Ovary (tissue), 9 donors: ENCODE data around the gene ATP6V1B1. TPM values are rescaled to one million over a fixed set of nuclear protein-coding genes. Genes with fewer than 3 reads are reported as not detected.

ENCODE experiments used
- DNase-seq, 5 donors: peaks; one replicate each; pipeline ENCODE4 v3.0.0-alpha.2; 2019 to 2020
- H3K27ac ChIP-seq, 2 donors: fragments of 200-600 bp; one replicate each; pipeline versions ENCODE4 v1.5.1 to v1.8.0; 2019 to 2022
- H3K27me3 ChIP-seq: fragments of 200-600 bp; one replicate; pipeline ENCODE4 v1.8.0; 2022
- H3K36me3 ChIP-seq: fragments of 200-600 bp; sonication (generic); one replicate; pipeline ENCODE4 v1.5.1; 2019
- H3K4me1 ChIP-seq: one replicate; pipeline ENCODE4 v1.8.1; 2013; ENCODE audit warnings: mild to moderate bottlenecking, moderate library complexity; ENCODE audit not compliant: insufficient read depth
- H3K4me3 ChIP-seq: fragments of 200-600 bp; sonication (generic); one replicate; pipeline ENCODE4 v1.5.1; 2017
- H3K9me3 ChIP-seq, 2 donors: fragments of 200-600 bp in 1 of 2; sonication (generic) in 1 of 2; one replicate each; pipeline versions ENCODE4 v1.5.1 to v1.8.1; 2013 to 2019; ENCODE audit warnings: mild to moderate bottlenecking in 1 of 2, moderate library complexity in 1 of 2
- EP300 ChIP-seq: sonication (generic); formaldehyde crosslinking; IDR thresholded peaks from one replicate; pipeline ENCODE4 v1.6.1; 2017; ENCODE audit warnings: antibody characterized with exemption
- POLR2A ChIP-seq: fragments of 450-650 bp; IDR thresholded peaks from one replicate; pipeline ENCODE4 v1.6.1; 2017; ENCODE audit warnings: antibody characterized with exemption, mild to moderate bottlenecking, moderate library complexity
- WGBS, 3 donors: extraction: QIAGEN DNeasy Blood & Tissue Kit in 1 of 3; methylation state at CpG; one replicate each; pipeline versions ENCODE4 v1.1.5 to v1.1.7; 2013 to 2017; 5-methylcytosine and 5-hydroxymethylcytosine counted together
- intact Hi-C, 4 donors: fragments of 100-400 bp; cut with DNase I; formaldehyde crosslinking; loops; one replicate each; pipeline versions ENCODE4 v1.11.0 to v1.15.1; 2022 to 2023
- polyA plus RNA-seq, 2 donors: library from polyadenylated mRNA; stranded (reverse); fragments of 200-250 nt in 1 of 2; fragments of 350-450 nt in 1 of 2; fragmentation: Illumina TruSeq in 1 of 2; extraction: RNeasy Lipid Tissue Mini Kit (QIAGEN cat#74804) in 1 of 2; gene quantifications; one replicate each; pipeline ENCODE4 v1.2.3, GENCODE V29; 2013 to 2014
- total RNA-seq, 7 donors: library from RNA; depleted of rRNA in 2 of 7; stranded (reverse); fragments of >200 nt in 2 of 7; fragmentation: NEBNext Ultra II Directional in 3 of 7; extraction: Animal tissue kit (Norgen Biotek cat#: 25700) in 3 of 7; gene quantifications; one replicate each; pipeline versions ENCODE4 v1.1.0 to v1.2.4, GENCODE V29; 2016 to 2023
- TF ChIP-seq, protein P1 (sequence below), 3 donors: fragments of 450-650 bp in 2 of 3; fragments of 200-600 bp in 1 of 3; IDR thresholded peaks; one replicate each; pipeline versions ENCODE4 v1.5.1 to v1.8.0; 2016 to 2022; ENCODE audit warnings: antibody characterized with exemption in 3 of 3, mild to moderate bottlenecking in 1 of 3
- donor health status: DM: no; HTN: no; CAD: no; lungs with moderate emphysema.
- donor health status: DM: no; HTN: no; CAD: no.
- donor health status: Bipolar disorder and iron deficiency.
- donor health status: DM: yes; HTN: yes; CAD: no.
- donor health status: DM: no; HTN: no; CAD: no.
- donor health status: DM: yes; HTN: yes; CAD: no.

Gene ATP6V1B1
- total and polyA plus RNA-seq, 9 donors = 0.62 to 11.9 (median 1.6) TPM; not detected in 1

DNA sequence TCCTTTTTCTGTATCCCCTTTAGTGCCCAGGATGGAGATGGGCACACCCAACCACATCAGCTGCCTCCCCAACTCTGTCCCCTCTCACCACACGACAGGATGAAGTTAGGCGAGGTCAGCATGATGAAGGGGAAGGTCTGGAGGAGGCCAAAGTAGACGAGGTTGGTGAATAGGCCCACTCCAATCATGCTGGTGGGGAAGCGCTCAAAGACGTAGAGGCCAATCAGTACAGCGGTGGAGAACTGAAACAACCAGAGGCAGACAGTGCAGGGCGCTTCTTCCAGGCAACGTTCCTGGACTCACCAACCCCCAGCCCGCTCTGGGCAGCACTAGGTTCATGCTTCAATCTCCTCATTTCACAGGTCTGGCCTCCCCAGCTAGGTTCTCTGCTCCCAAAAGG lies 56.0 kb downstream of the ATP6V1B1 start:
- intact Hi-C loops = loop anchor here in 1 of 4 donors (10.0 kb wide), 1 partner anchor 143 kb away; the partner anchor contains the start of genes MCEE and MPHOSPH10
- DNase-seq = peak in 1 of 5 donors; percentile 5
- Histone ChIP-seq H3K27me3 (no peaks in the 10 kb centered on the region), H3K4me3 (no peak overlapping the region), H3K36me3 (no peaks in the 10 kb centered on the region), H3K4me1 (peaks cover 9% of the 10 kb centered on the region), H3K27ac (no peak overlapping the region), H3K9me3 (no peaks in the 10 kb centered on the region)
- no peak for TF ChIP-seq POLR2A
- no peak for TF ChIP-seq EP300
- TF ChIP-seq, protein P1, sequence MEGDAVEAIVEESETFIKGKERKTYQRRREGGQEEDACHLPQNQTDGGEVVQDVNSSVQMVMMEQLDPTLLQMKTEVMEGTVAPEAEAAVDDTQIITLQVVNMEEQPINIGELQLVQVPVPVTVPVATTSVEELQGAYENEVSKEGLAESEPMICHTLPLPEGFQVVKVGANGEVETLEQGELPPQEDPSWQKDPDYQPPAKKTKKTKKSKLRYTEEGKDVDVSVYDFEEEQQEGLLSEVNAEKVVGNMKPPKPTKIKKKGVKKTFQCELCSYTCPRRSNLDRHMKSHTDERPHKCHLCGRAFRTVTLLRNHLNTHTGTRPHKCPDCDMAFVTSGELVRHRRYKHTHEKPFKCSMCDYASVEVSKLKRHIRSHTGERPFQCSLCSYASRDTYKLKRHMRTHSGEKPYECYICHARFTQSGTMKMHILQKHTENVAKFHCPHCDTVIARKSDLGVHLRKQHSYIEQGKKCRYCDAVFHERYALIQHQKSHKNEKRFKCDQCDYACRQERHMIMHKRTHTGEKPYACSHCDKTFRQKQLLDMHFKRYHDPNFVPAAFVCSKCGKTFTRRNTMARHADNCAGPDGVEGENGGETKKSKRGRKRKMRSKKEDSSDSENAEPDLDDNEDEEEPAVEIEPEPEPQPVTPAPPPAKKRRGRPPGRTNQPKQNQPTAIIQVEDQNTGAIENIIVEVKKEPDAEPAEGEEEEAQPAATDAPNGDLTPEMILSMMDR (IDR thresholded peaks at IDR 0.05) = no peak
- WGBS, 3 donors = 82 to 83% (median 82%) methylated on average over 9 of the region's 9 CpGs

DNA sequence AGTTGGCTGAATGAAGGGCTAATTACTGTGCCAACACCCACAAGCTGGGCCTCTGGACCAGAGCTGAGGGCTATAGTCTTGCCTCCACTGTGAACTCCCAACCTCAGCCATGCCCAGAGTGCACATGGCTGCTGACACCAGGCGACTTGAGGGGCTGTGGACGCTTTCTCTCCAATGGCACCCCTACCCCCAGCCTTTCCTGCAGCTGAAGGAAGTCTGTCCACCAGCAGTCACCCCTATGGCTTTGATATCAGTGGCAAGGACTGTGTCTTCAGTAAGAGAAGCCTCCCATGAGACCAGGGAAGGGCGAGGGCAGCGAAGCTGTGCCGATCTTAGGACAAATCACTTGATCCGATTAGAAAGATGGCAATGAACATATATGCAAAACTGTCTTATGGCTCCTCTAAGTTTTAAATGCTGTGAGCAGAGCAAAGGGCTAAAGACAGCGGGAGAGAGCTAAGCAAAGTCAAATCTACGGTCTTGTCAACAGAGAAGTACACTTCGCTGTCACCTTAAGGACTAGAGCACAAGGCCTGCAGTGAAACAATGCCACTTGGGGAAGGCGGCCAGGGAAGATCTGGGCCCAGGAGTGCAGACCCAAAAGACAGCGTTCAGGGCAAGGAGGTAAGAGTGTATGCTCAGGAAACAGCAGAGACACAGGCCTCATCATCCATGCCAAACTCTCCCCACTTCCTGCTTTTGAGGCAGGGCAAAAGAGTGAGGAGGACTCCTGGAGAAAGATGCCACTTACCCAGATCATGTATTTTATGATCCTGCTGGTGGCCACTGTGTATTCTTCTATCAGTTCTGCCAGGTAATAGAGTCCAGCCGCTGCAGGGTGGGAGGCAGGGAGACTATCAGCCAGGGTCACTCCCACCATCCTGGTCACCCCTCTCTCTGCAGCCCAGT lies 57.5 kb downstream of the ATP6V1B1 start:
- peak in 1 of 5 donors; percentile 9 for DNase-seq
- no peak for TF ChIP-seq POLR2A
- no peak for TF ChIP-seq EP300
- TF ChIP-seq, protein P1 (IDR thresholded peaks at IDR 0.05) = no peak
- Histone ChIP-seq H3K27me3 (no peaks in the 10 kb centered on the region), H3K27ac (no peak overlapping the region), H3K4me3 (peak overlapping the region; percentile 99), H3K4me1 (peaks cover 9% of the 10 kb centered on the region), H3K9me3 (no peaks in the 10 kb centered on the region), H3K36me3 (no peaks in the 10 kb centered on the region)
- WGBS, 3 donors = 78 to 82% (median 79%) methylated on average over 12 of the region's 12 CpGs
- intact Hi-C loops = loop anchor here in 1 of 4 donors (10.0 kb wide), 1 partner anchor 142 kb away; the partner anchor contains the start of genes MCEE and MPHOSPH10

DNA sequence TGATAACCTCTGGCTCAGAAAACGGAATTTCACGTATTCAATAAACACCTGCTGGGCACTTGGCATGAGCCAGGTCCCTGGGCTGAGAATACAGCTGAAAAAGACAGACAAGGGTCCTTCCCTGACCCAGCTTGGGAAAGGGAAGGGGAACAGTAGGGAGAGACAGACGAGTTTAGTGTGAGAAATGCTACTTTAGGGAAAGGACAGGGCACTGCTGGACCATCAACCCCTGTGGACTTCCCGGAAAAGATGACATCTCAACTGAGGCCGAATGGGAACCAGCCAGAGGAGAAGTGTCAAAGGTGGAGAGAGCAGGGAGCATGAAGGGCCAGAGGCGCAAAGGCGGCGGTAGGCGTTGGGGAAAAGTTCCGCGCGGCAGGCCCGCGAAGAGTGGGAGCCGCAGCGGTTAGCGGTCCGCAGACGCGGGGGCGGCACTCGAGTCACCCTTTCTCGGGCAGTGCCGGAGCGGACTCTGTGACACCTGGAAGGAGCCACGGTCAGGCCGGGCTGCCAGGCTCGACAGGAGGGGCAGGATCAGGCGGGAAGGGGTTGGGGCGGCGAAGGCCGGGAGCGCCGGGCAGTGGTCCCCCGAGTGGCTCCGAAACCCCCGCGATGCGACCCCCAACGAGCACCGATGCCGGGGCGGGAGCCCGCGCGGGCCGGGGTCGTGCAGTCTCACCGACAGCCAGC lies 58.5 kb downstream of the ATP6V1B1 start:
- H3K4me3 ChIP-seq = peak overlapping the region; percentile 99
- WGBS, 3 donors = 0% methylated on average over 30 to 49 of the region's 49 CpGs
- H3K27me3 ChIP-seq = no peaks in the 10 kb centered on the region
- H3K4me1 ChIP-seq = peaks cover 9% of the 10 kb centered on the region
- intact Hi-C loops = loop anchor here in 1 of 4 donors (10.0 kb wide), 1 partner anchor 141 kb away; the partner anchor contains the start of genes MCEE and MPHOSPH10
- TF ChIP-seq EP300 (no peak), POLR2A (no peak)
- TF ChIP-seq, protein P1 (IDR thresholded peaks at IDR 0.05) = no peak
- peak overlapping the region; percentile 71 to 90 for H3K27ac ChIP-seq
- no peaks in the 10 kb centered on the region for H3K9me3 ChIP-seq
- no peaks in the 10 kb centered on the region for H3K36me3 ChIP-seq
- no peak for DNase-seq

DNA sequence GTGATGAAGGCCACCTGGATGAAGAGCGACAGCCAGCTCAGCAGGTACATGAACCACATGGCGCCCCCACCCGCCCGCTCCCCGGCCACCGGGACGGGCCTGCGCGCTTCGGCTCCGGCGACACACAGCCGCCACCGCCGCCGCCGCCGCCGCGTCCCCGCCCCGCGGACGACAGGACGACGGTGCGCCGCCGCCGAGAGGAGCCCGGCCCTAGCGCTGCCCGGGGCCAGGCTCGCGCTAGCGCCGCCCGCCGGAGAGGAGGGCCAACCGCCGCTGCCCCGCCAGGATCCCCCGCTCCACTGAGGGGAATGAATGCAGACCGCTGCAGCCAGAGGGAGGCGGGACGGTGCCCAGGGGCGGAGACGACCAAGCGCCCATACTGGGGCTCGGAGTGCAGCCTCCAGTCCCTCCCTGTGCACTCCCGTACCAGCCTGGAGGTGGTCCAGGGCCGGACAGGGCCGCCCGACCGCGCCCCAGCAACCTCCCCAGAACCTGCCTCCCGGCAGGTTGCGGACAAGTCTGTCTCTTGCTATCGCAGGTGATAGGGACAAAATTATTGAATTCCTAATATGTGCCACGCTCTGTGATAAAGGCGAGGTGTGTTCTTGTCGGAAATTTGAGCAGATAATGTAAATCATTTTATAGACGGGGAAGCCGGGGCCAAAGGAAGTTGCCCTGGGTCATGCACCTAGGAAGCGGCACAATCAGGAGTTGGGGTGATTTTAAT lies 59.2 kb downstream of the ATP6V1B1 start, which contains the start of gene TEX261:
TSS of gene TEX261 (minus strand) at position 175 of the 727 bp plus-strand sequence. CDS start at position 59, 116 bp downstream.
- Histone ChIP-seq H3K9me3 (no peaks in the 10 kb centered on the region), H3K27ac (peak within 1 kb of the TSS; percentile 71 to 90), H3K36me3 (no peaks in the 10 kb centered on the region), H3K4me1 (peaks cover 9% of the 10 kb centered on the region), H3K27me3 (no peaks in the 10 kb centered on the region), H3K4me3 (peak within 1 kb of the TSS; percentile 99)
- 0 to 1% (median 1%) methylated on average over 19 to 65 of the region's 65 CpGs for WGBS, 3 donors
- intact Hi-C loops = loop anchor here in 1 of 4 donors (10.0 kb wide), 1 partner anchor 140 kb away; the partner anchor contains the start of genes MCEE and MPHOSPH10
- no peak for TF ChIP-seq EP300
- TF ChIP-seq, protein P1 (IDR thresholded peaks at IDR 0.05) = peak in 2 of 3 donors; percentile 70 to 78
- peak; percentile 35 for TF ChIP-seq POLR2A
- DNase-seq = peak; percentile 74 to 91 (median 84)
